Pancreas (tissue), 10 donors: ENCODE data around the gene SEMA3D. TPM values are rescaled to one million over a fixed set of nuclear protein-coding genes. Genes with fewer than 3 reads are reported as not detected.

ENCODE experiments used
- ATAC-seq, 4 donors: fragments of 200-7000 bp; cut with Tn5 transposase; one replicate each; pipeline versions ENCODE4 v1.8.0 to v1.9.1; 2020; ENCODE audit warnings: mild to moderate bottlenecking in 4 of 4, moderate library complexity in 4 of 4
- DNase-seq, 6 donors: peaks; one replicate each; pipeline ENCODE4 v3.0.0-alpha.2; 2020
- FAIRE-seq: peaks from 2 replicates; lab custom pipeline; 2012; peaks lifted over from hg19 to GRCh38; lab: Jason Lieb, UNC
- H3K27ac ChIP-seq, 4 donors: fragments of 200-600 bp; sonication (generic); 1 replicate in 3 of 4; 2 replicates in 1 of 4; pipeline versions ENCODE4 v1.5.0 to v1.8.0; 2020
- H3K27me3 ChIP-seq, 4 donors: fragments of 200-600 bp; one replicate each; pipeline ENCODE4 v1.8.0; 2021
- H3K36me3 ChIP-seq, 3 donors: fragments of 200-600 bp; sonication (generic) in 1 of 3; one replicate each; pipeline versions ENCODE4 v1.5.0 to v1.8.0; 2020 to 2021
- H3K4me1 ChIP-seq, 3 donors: fragments of 200-600 bp; one replicate each; pipeline ENCODE4 v1.8.0; 2021
- H3K4me3 ChIP-seq, 4 donors: fragments of 200-600 bp; sonication (generic) in 2 of 4; one replicate each; pipeline versions ENCODE4 v1.5.0 to v1.8.0; 2020 to 2021
- H3K9me3 ChIP-seq, 4 donors: fragments of 200-600 bp; one replicate each; pipeline ENCODE4 v1.8.0; 2021
- CTCF ChIP-seq, 4 donors: fragments of 200-600 bp; sonication (generic) in 3 of 4; IDR thresholded peaks; one replicate each; pipeline versions ENCODE4 v1.5.0 to v1.8.0; 2021; ENCODE audit warnings: antibody characterized with exemption in 4 of 4
- WGBS, 2 donors: extraction: QIAGEN DNeasy Blood & Tissue Kit; methylation state at CpG; one replicate each; pipeline ENCODE4 v1.1.7; 2013; 5-methylcytosine and 5-hydroxymethylcytosine counted together
- intact Hi-C, 3 donors: fragments of 100-400 bp; cut with DNase I; formaldehyde crosslinking; loops; one replicate each; pipeline versions ENCODE4 v1.11.1 to v1.14.2; 2022
- polyA plus RNA-seq, 2 donors: library from polyadenylated mRNA; stranded (reverse); fragments of 200-250 nt; gene quantifications; one replicate each; pipeline ENCODE4 v1.2.3, GENCODE V29; 2013
- total RNA-seq, 6 donors: library from RNA; stranded (reverse); fragmentation: NEBNext Ultra II Directional in 4 of 6; extraction: Animal tissue kit (Norgen Biotek cat#: 25700) in 4 of 6; gene quantifications; one replicate each; pipeline versions ENCODE4 v1.2.1 to v1.2.4, GENCODE V29; 2021 to 2023
- donor health status: healthy with polysubstance abuse.
- donor health status: DM: no; HTN: no; CAD: no; lungs with moderate emphysema.
- donor health status: DM: no; HTN: no; CAD: no.
- donor health status: control.
- donor health status: control.
- donor health status: Bipolar disorder and iron deficiency.
- donor health status: DM: yes; HTN: yes; CAD: no.
- donor health status: DM: no; HTN: no; CAD: no.
- donor health status: DM: no; HTN: no; CAD: no.
- donor health status: DM: yes; HTN: yes; CAD: no.

The SEMA3D gene
- total and polyA plus RNA-seq, 8 donors = 0.14 to 0.28 (median 0.19) TPM

- Histone ChIP-seq H3K36me3 (no peaks in the 10 kb centered on the region), H3K4me1 (no peaks in the 10 kb centered on the region), H3K9me3 (no peaks in the 10 kb centered on the region), H3K27me3 (no peaks in the 10 kb centered on the region), H3K4me3 (no peak overlapping the region), H3K27ac (no peak overlapping the region)
- DNase-seq = no peak
- intact Hi-C loops = no loop called here
- no peak for ATAC-seq
- WGBS, 2 donors = 82 to 92% methylated on average over 2 of the region's 2 CpGs
- no peak for FAIRE-seq
- TF ChIP-seq CTCF (IDR thresholded peaks at IDR 0.05) = no peak
Observed at GRCh38 chr7:85115006-85115405, 71.8 kb downstream of the SEMA3D start.

DNA sequence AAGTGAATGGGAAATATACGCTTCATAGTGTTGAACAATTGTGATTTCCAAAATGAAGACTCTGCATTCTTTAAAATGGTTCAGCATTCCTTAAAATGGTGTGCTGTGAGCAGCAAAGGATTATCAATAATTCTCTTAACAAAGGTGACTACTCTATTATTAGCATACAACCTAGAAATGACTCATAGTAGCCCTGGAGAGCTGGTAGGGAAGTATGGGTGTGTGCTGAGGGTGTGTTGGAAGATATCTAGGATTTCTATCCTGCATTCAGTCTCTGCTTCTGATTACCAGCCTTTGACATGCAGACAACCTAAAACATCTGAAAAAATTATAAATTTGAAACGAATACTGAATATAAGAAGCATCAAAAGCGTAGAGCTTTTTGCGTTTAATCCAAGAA lies 72.5 kb downstream of the SEMA3D start:
- Histone ChIP-seq H3K27me3 (no peaks in the 10 kb centered on the region), H3K9me3 (no peaks in the 10 kb centered on the region), H3K27ac (no peak overlapping the region), H3K4me3 (no peak overlapping the region), H3K4me1 (no peaks in the 10 kb centered on the region), H3K36me3 (no peaks in the 10 kb centered on the region)
- ATAC-seq = no peak
- TF ChIP-seq CTCF (IDR thresholded peaks at IDR 0.05) = no peak
- no peak for FAIRE-seq
- DNase-seq = no peak
- intact Hi-C loops = no loop called here
- WGBS, 2 donors = 80 to 91% methylated on average over 4 of the region's 4 CpGs

GRCh38 chr7:85111761-85112160 lies 75.1 kb downstream of the SEMA3D start:
- FAIRE-seq (no peak), ATAC-seq (no peak), DNase-seq (no peak)
- H3K4me1 ChIP-seq = no peaks in the 10 kb centered on the region
- no peaks in the 10 kb centered on the region for H3K9me3 ChIP-seq
- H3K27me3 ChIP-seq = no peaks in the 10 kb centered on the region
- intact Hi-C loops = no loop called here
- WGBS, 2 donors = 83 to 91% methylated on average over 1 of the region's 1 CpG
- no peak overlapping the region for H3K4me3 ChIP-seq
- no peak for TF ChIP-seq CTCF (IDR thresholded peaks at IDR 0.05)
- H3K27ac ChIP-seq = no peak overlapping the region
- no peaks in the 10 kb centered on the region for H3K36me3 ChIP-seq

GRCh38 chr7:85106719-85107118 lies 80.1 kb downstream of the SEMA3D start:
- TF ChIP-seq CTCF (IDR thresholded peaks at IDR 0.05) = no peak
- WGBS, 2 donors = 87 to 88% methylated on average over 5 of the region's 5 CpGs
- H3K4me3 ChIP-seq = no peak overlapping the region
- H3K36me3 ChIP-seq = no peaks in the 10 kb centered on the region
- FAIRE-seq (no peak), ATAC-seq (no peak), DNase-seq (no peak)
- intact Hi-C loops = no loop called here
- no peaks in the 10 kb centered on the region for H3K27me3 ChIP-seq
- H3K4me1 ChIP-seq = peaks cover 0 to 8% (median 8%) of the 10 kb centered on the region in 3 donors
- H3K27ac ChIP-seq = no peak overlapping the region
- H3K9me3 ChIP-seq = no peaks in the 10 kb centered on the region

- H3K36me3 ChIP-seq = no peaks in the 10 kb centered on the region
- ATAC-seq (peak in 1 of 4 donors; percentile 53), FAIRE-seq (no peak), DNase-seq (no peak)
- no peak for TF ChIP-seq CTCF (IDR thresholded peaks at IDR 0.05)
- no peak overlapping the region for H3K4me3 ChIP-seq
- H3K27me3 ChIP-seq = no peaks in the 10 kb centered on the region
- no peak overlapping the region for H3K27ac ChIP-seq
- intact Hi-C loops = no loop called here
- WGBS, 2 donors = 29 to 38% methylated on average over 4 of the region's 4 CpGs
- no peaks in the 10 kb centered on the region for H3K9me3 ChIP-seq
- H3K4me1 ChIP-seq = peaks cover 0 to 8% (median 8%) of the 10 kb centered on the region in 3 donors
Observed at GRCh38 chr7:85104432-85105205, 82.2 kb downstream of the SEMA3D start.
